Testis (tissue), 3 donors: Measurements from ENCODE around the gene FITM2. TPM values are rescaled to one million over a fixed set of nuclear protein-coding genes. Genes with fewer than 3 reads are reported as not detected.

Experiments used
- DNase-seq: peaks from one replicate; pipeline ENCODE4 v3.0.0-alpha.2; 2019
- H3K27ac ChIP-seq, 2 donors: fragments of 200-600 bp; sonication (generic); one replicate each; pipeline ENCODE4 v1.5.1; 2019
- H3K27me3 ChIP-seq: fragments of 200-600 bp; sonication (generic); one replicate; pipeline ENCODE4 v1.5.1; 2019
- H3K36me3 ChIP-seq: fragments of 200-600 bp; sonication (generic); one replicate; pipeline ENCODE4 v1.5.1; 2017; ENCODE audit warnings: low read depth; ENCODE audit errors: missing control alignments
- H3K4me1 ChIP-seq: fragments of 200-600 bp; sonication (generic); one replicate; pipeline ENCODE4 v1.5.1; 2019
- H3K4me3 ChIP-seq, 2 donors: fragments of 200-600 bp; sonication (generic); one replicate each; pipeline ENCODE4 v1.5.1; 2017 to 2019
- H3K9me3 ChIP-seq: fragments of 200-600 bp; sonication (generic); one replicate; pipeline ENCODE4 v1.5.1; 2017
- CTCF ChIP-seq, 3 experiments: fragments of 450-650 bp in 2 of 3; fragments of 200-600 bp in 1 of 3; sonication (generic) in 1 of 3; IDR thresholded peaks; one replicate each; pipeline ENCODE4 v1.5.1; 2016 to 2019; ENCODE audit warnings: antibody characterized with exemption in 3 of 3, mild to moderate bottlenecking in 2 of 3, moderate library complexity in 1 of 3
- POLR2A ChIP-seq: fragments of 450-650 bp; IDR thresholded peaks from one replicate; pipeline ENCODE4 v1.6.1; 2017; ENCODE audit warnings: antibody characterized with exemption, mild to moderate bottlenecking, moderate library complexity
- WGBS, 2 donors: methylation state at CpG; one replicate each; pipeline ENCODE4 v1.1.5; 2018; 5-methylcytosine and 5-hydroxymethylcytosine counted together
- intact Hi-C: fragments of 100-400 bp; cut with DNase I; formaldehyde crosslinking; loops from one replicate; pipeline ENCODE4 v1.15.1; 2023; ENCODE audit warnings: low total_unique reads
- polyA plus RNA-seq: library from polyadenylated mRNA; stranded (reverse); fragments of 350-450 nt; fragmentation: Illumina TruSeq; extraction: RNeasy Lipid Tissue Mini Kit (QIAGEN cat#74804); gene quantifications from one replicate; pipeline ENCODE4 v1.2.3, GENCODE V29; 2014; ENCODE audit warnings: low read depth, low replicate concordance; ENCODE audit not compliant: insufficient read depth
- total RNA-seq, 2 donors: library from RNA; depleted of rRNA; stranded (reverse); fragments of >200 nt; gene quantifications; one replicate each; pipeline ENCODE4 v1.2.3, GENCODE V29; 2016

Gene FITM2
- total and polyA plus RNA-seq, 3 donors from 2014 or later: 11.0 to 22.9 (median 21.5) TPM

GRCh38 chr20:44344723-44345122, 33.7 kb upstream of the FITM2 start:
- intact Hi-C loops: no loop called here
- TF ChIP-seq POLR2A (no peak), CTCF (IDR thresholded peaks at IDR 0.05) (no peak)
- H3K9me3 ChIP-seq: no peaks in the 10 kb centered on the region
- DNase-seq: no peak
- WGBS, 2 donors: 85 to 87% methylated on average over 4 of the region's 4 CpGs
- no peaks in the 10 kb centered on the region for H3K27me3 ChIP-seq
- no peaks in the 10 kb centered on the region for H3K36me3 ChIP-seq
- H3K4me1 ChIP-seq: no peaks in the 10 kb centered on the region
- no peak overlapping the region for H3K27ac ChIP-seq
- H3K4me3 ChIP-seq: no peak overlapping the region

GRCh38 chr20:44343162-44343675, 32.2 kb upstream of the FITM2 start:
- Histone ChIP-seq H3K4me1 (no peaks in the 10 kb centered on the region), H3K9me3 (no peaks in the 10 kb centered on the region), H3K36me3 (no peaks in the 10 kb centered on the region), H3K27me3 (no peaks in the 10 kb centered on the region), H3K27ac (no peak overlapping the region), H3K4me3 (no peak overlapping the region)
- DNase-seq: no peak
- TF ChIP-seq POLR2A: no peak
- TF ChIP-seq CTCF (IDR thresholded peaks at IDR 0.05): no peak
- 89 to 93% methylated on average over 12 of the region's 12 CpGs for WGBS, 2 donors
- intact Hi-C loops: no loop called here

GRCh38 chr20:44342248-44342647, 31.2 kb upstream of the FITM2 start:
- TF ChIP-seq CTCF (IDR thresholded peaks at IDR 0.05): no peak
- TF ChIP-seq POLR2A: no peak
- DNase-seq: no peak
- no peak overlapping the region for H3K27ac ChIP-seq

GRCh38 chr20:44336725-44337380, 25.9 kb upstream of the FITM2 start, which contains the start of gene R3HDML:
TSS of gene R3HDML (plus strand) at chr20:44337043. CDS start at chr20:44337158, 115 bp downstream.
- DNase-seq: no peak
- WGBS, 2 donors: 88 to 91% methylated on average over 4 to 16 of the region's 16 CpGs
- H3K36me3 ChIP-seq: no peaks in the 10 kb centered on the region
- H3K27ac ChIP-seq: no peak within 1 kb of the TSS
- no peaks in the 10 kb centered on the region for H3K9me3 ChIP-seq
- no peak within 1 kb of the TSS for H3K4me3 ChIP-seq
- no peaks in the 10 kb centered on the region for H3K4me1 ChIP-seq
- intact Hi-C loops: no loop called here
- H3K27me3 ChIP-seq: no peaks in the 10 kb centered on the region
- TF ChIP-seq POLR2A (no peak), CTCF (IDR thresholded peaks at IDR 0.05) (no peak)

More at GRCh38 chr20:44342248-44342647, 31.2 kb upstream of the FITM2 start:
- H3K4me1 ChIP-seq: no peaks in the 10 kb centered on the region
- H3K27me3 ChIP-seq: no peaks in the 10 kb centered on the region
- no peaks in the 10 kb centered on the region for H3K36me3 ChIP-seq
- intact Hi-C loops: no loop called here
- no peak overlapping the region for H3K4me3 ChIP-seq
- no peaks in the 10 kb centered on the region for H3K9me3 ChIP-seq
- WGBS, 2 donors: 55 to 66% methylated on average over 6 of the region's 6 CpGs

GRCh38 chr20:44336086-44336485, 25.1 kb upstream of the FITM2 start:
- H3K4me1 ChIP-seq: no peaks in the 10 kb centered on the region
- no peaks in the 10 kb centered on the region for H3K27me3 ChIP-seq
- TF ChIP-seq CTCF (IDR thresholded peaks at IDR 0.05) (no peak), POLR2A (no peak)
- intact Hi-C loops: no loop called here
- no peaks in the 10 kb centered on the region for H3K36me3 ChIP-seq
- H3K9me3 ChIP-seq: no peaks in the 10 kb centered on the region
- no peak overlapping the region for H3K27ac ChIP-seq
- no peak overlapping the region for H3K4me3 ChIP-seq
- no peak for DNase-seq
- WGBS, 2 donors: 59 to 61% methylated on average over 15 of the region's 15 CpGs
